ENCODE data around the gene BTBD9.

BTBD9 gene

DNA sequence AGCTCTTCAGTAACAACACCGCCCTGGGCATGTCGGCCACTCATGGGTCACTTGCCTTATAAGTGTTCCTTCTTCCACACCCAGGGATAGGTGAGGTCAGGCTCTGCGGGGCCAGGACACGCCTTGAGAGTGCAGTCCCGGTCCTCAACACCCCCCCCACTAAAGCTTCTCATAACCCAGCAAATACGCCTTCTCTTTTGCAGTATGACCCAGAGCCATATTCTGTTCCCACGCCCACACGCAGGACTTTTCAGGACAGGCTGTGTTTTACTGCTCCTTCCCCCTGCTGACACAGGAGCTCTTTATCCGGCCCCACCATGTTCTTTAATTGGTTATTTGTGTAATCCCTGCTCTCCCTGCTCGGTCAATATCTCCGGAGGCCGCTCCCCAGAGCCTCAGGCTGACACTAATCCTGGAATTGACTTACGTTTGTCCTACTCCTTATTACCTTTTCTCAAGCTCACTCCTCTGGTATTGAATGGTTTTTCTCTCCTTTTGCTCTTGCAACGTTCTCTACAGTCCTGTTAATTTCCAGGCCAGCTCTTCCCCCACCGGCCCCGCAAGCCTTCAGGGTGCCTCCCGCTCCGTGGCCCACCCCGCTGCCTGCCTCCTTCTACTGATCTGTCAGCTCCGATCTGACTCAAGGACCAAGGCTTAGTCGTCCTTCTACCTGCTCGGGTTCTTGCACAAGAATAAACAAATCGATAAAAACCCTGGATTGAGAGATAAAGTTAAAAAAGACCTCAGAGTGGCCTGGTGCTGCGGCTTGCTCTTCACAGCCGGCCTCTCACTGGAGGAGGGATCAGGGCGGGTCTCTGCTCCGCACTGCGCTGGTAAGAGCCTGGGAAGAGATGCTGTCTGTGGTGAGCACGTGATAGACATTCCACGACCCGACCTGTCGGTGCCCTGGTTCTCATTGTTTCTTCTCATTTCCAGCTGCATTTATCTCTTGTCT is 462.7 kb downstream of the BTBD9 start:
- DNase-seq (ENCODE audit: low spot score): no peak

- no peak for DNase-seq (ENCODE audit: low spot score)
These were observed 463.9 kb downstream of the BTBD9 start for GRCh38 chr6:38175786-38176185.

- no peak for DNase-seq (ENCODE audit: low spot score)
These were observed 464.8 kb downstream of the BTBD9 start for GRCh38 chr6:38174806-38175495.

DNA sequence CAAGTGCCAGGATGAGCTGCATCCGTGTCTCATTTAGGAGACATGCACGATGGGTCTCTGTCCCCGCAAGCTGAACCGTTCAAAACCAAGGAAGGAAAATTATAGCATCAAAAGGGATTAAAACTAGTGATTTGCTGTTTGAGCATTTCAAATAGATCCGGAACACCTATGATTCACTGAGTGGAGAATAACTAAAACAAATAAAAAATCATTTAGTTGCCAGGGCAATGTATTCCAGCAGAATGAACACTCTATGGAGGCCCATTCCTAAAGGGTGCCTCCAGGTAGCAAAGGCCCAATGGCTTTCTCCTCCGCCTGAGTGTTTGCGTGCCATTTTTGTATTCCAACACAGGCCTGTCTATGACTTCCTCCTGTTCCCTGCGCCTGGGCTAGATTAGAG is 465.4 kb downstream of the BTBD9 start:
- DNase-seq (ENCODE audit: low spot score): no peak

DNA sequence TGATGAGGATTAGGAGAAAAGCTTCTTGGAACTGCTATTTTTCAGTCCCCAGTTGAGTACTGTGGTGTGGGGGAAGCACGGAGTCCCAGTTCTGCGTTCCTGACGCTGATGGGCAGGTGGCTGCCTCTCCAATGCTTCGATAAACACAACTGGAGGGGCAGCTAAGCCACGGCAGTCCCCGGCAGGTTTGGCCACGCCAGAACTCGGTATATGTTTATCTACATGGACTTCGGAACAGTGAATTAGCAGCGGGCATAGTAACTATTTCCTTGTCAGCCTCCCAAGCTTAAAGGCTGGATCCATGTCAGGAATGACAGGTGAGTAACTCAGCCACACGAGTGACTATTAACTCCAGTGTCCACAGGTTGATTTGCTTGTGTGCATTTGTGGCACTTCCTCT is 465.8 kb downstream of the BTBD9 start:
- no peak for DNase-seq (ENCODE audit: low spot score)

- no peak for DNase-seq (ENCODE audit: low spot score)
These were observed 466.9 kb downstream of the BTBD9 start for GRCh38 chr6:38172739-38173410.

DNA sequence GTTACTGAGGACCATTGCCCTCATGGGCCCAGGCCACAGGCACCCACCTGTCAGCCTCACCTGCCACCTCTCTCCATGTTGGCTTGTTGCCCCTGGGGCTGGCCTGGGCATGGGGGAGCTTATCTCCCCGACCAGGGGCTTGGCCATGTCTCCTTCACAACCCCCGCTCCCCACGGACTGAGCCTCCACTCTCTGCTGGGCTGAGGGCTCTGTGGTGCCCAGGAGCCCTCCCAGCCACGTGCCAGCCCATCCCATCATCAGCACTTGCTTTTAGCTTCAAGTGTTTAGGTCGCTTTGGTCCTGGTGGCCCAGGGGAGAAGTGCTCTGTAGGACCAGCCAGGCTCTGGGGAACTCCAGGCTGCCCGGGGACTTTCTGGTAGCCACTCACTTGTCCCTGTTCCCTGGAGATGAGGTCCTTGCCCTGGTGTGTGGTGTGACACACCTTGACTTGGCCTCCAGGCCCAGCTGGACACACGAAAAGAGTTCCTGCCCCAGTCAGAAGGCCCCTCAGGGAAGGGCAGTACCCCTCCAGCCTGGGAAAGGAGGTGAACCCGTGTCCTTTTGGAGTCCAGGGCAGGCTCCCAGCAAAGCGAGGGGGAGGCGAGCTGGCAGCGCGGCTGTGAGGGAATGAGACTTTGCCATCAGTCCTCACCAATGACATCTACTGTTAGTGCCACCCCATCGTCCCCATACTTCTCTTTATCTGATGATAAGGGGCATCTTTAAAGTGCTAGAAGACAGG is 467.6 kb downstream of the BTBD9 start:
- DNase-seq (ENCODE audit: low spot score): no peak

DNA sequence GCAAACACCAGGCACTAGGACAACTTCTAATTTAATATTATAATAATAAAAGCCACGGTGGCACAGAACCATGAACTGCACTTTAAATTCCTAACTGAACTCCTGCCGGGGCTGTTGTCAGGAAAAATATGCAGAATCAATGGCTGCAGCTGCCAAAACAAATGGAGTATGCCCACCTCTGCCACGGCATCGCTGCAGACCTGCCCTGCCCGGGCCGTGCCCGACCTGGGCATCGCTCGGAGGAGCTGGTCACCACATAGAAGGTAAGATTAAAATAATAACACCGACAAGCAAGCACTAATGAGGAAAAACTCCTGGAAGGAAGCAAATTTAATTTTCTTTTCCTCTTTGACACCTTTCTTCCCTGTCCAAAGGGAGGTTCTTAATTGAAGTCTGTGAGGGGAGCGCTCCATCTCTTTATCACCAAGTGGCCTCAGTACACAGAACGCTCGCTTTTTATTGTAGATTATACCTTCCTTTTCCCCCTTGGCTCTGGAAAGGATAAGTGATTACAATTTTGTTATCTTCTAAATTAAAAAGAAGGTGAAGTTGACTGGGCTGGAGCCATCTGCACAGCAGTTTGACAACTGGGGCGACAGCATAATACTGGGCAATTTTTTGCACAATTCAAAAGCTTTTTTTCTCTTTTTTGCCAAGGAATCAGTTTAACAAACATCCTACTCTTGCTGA is 468.9 kb downstream of the BTBD9 start:
- no peak for DNase-seq (ENCODE audit: low spot score)

- no peak for DNase-seq (ENCODE audit: low spot score)
These were observed 469.7 kb downstream of the BTBD9 start for GRCh38 chr6:38169977-38170526.

DNA sequence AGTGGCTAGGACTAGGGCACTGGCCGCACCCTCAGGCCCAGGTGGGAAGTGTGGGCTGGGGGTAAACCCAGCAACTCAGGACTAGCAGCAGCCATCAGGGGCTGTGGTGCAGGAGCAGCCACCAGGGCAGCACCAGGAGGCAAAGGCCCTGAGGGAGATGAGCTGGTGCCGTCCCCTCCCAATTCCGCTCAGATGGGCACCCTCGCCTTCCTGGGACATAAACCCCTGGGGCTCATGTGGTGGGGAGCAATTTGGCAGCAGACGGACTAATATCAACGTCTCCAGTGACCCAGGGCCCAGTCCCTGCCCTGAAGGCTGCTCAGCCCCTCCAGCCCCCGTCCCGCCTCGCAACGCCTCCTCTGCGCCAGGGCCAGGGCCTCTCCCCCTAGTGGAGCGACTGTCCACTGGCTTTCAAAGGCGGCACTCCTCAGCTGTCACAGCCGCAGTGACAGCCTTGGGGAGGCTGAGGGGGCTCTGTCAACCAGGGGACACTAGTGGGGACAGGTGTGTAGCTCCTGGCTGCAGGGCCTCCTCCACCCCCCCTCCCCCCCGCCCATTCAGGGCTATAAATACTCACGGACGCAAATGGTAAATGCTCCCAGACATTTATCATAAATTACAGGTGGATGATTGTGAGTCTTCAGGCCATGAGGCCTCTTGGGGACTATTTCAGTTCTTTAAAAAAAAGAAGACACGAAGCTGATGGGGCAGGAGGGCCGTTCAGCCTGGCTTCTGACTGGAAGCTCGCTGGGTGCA is 470.3 kb downstream of the BTBD9 start:
- DNase-seq (ENCODE audit: low spot score): no peak

DNA sequence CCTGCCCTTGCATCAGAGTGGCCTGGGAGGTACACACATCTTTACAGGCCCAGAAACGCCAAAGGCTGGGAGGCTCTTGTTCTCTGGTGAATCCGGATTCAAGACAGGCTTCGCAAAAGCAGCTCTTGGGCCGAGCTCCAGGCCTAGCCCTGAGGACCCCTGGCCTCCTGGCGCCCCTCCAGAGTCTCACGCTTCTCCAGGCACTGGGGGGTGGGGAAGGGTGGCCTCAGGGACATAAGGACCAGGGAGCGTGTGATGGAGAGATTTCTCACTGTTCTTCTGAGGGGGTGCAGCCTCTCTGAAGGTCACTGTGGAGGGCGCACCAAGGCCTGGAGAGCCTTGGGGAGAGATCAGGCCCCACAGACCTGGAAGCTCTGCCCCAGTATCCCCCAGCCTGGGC is 471.0 kb downstream of the BTBD9 start:
- DNase-seq (ENCODE audit: low spot score): no peak

- no peak for DNase-seq (ENCODE audit: low spot score)
These were observed 471.6 kb downstream of the BTBD9 start for GRCh38 chr6:38168126-38168525.

DNA sequence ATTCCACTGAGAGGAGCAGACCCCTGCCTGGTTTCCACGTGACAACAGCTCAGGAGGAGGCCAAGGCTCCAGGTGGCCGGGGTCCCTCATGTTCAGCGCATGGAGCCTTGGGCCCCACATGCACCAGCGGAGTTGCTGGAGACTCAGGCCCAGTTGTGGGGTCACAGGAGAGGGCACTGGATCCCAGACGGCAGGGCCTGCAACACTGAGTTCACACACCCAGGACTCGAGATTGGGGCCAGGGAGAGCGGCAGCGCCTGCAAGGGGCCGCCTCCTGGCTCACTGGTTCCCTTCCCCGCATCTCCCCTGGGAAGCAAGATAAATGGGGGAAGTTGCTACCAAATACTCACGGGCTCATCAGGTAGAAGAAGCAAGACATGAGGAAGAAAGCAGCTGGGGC is 472.1 kb downstream of the BTBD9 start:
- DNase-seq (ENCODE audit: low spot score): no peak

GRCh38 chr6:38166411-38167240 is 473.1 kb downstream of the BTBD9 start:
- DNase-seq (ENCODE audit: low spot score): no peak

DNA sequence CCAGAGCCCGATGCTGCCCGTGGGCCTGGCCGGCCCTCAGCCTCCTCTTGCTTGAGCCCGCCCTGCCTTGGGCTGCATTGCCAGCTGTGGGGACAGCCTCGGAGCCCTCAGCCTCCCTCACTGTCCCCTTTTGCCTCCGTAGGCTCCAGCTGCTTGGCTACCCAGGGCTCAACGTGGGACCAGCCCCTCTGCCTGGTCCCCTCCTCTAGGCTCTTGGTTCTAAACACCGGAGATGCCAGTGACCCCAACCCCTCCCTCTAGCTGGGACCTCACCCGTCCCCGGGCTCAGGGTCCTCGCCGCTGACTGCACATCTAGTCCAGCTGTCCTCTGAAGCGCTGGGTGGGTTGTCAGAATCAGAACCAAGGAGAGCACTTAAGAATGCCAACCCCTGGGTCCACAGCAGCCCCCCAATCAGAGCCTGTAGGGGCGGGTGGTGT is 475.0 kb downstream of the BTBD9 start:
- no peak for DNase-seq (ENCODE audit: low spot score)

DNA sequence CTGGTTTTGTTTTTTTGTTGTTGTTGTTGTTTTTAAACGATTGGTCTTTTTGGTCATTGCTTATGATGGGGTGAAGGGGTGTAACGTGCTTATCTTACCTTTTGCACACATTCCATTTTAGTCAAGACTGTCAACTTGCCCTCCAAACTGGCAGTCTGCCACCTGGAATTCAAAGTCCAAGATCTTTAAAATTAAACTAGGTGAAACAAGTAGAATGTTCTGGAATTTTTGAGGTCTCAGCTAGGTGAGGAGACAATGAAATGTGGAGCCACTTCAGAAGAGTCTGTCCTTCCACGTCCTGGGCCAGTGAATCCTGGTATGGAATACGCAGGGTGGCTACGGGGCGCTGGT is 475.6 kb downstream of the BTBD9 start:
- no peak for DNase-seq (ENCODE audit: low spot score)

DNA sequence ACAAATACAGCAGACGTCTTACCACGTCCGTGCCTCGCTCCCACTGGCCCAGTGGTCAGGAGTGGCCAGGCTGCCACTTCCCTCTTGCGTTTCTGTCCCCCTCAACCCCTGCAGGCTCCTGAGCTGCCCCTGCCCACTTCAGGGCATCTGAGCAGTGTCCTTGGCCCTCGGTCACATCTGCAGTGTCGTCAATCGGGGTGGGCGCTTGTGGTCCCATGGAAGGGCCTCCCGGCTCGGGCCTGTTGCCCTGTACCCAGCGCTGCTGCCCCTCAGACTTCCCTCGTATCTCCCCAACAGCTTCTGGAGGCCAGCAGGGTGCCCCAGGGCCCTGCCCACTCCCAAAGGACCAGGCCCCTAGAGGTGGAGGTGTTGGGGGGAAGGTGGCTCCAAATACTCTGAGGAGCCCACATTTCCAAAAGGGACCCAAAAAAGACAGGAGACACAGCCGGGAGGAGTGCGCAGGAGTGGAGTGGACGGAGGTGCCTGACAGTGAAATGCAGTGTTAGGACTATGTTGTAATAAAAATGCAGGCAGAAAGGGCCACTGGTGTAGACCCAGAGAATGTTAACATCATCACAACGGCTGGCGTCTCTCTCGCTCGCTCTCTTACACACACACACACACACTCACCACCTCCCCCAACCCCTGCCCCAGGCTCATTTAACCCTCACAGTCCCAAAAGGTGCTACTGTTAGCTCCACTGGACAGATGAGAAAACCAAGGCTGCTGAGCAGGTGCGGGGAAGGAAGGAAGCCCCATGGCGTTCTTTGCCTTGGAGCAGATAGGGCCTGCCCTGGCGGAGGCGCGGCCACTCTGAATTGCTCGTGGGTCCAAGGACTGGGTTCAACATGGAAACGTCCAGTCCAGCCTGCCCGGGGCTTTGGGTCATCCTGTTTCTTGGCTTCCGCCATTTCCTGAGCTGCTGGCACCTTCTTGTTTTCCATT is 476.3 kb downstream of the BTBD9 start:
- no peak for DNase-seq (ENCODE audit: low spot score)

DNA sequence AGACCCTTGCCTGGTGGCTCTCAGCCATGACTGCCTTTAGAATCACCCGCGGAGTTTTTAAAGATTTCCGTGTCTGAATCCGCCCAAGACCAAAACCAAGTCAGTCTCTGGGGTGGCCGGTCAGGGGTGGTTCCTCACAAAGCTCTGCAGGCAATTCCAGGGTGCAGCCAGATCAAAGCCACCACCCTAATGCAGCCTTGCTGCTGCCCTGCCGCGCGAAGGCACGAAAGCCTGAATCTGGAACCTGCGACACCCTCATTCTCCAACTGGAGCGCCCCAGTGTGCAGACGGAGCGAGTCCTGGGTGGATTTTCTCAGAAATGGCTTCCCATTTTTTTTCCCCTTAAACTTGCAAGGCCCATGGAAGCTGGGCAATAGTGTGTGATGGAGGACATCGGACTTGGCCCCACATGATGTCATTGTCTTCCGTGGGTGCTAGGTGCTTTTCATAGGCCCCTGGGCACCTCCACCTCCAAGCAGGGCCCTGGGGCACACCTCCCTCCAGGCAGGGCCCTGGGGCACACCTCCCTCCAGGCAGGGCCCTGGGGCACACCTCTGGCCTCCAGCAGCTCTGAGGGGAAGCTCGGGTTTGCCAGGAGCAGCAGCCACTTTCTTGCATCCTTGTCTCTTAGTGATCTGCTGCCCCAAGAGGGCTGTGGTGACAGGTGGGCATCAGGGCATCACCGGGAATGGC is 477.1 kb downstream of the BTBD9 start:
- no peak for DNase-seq (ENCODE audit: low spot score)

All from NAMALWA (cell line).